Kidney epithelial cell (primary cell): ENCODE measurements around the gene PSMD3. TPM values are rescaled to one million over a fixed set of nuclear protein-coding genes. Genes with fewer than 3 reads are reported as not detected.

Source experiments
- DNase-seq: peaks from one replicate; pipeline ENCODE4 v3.0.0-alpha.2; 2010; ENCODE audit warnings: low read depth
- H3K27me3 ChIP-seq: 2 replicates; pipeline ENCODE4 v1.6.0; 2011; ENCODE audit warnings: low read length; ENCODE audit not compliant: control insufficient read depth, insufficient read depth
- H3K36me3 ChIP-seq: 2 replicates; pipeline ENCODE4 v1.5.1; 2011; ENCODE audit warnings: low read length; ENCODE audit not compliant: control insufficient read depth, insufficient read depth
- H3K4me3 ChIP-seq: 2 replicates; pipeline ENCODE4 v1.5.1; 2011; ENCODE audit warnings: low read depth, mild to moderate bottlenecking, control low read depth, low read length
- CTCF ChIP-seq: IDR thresholded peaks from 2 replicates; pipeline ENCODE4 v1.5.1; 2011; ENCODE audit warnings: mild to moderate bottlenecking, moderate library complexity, low read length, control low read depth, inconsistent platforms; ENCODE audit not compliant: insufficient read depth, poor library complexity, severe bottlenecking
- total RNA-seq: library from RNA; depleted of rRNA; stranded (reverse); fragments of >200 nt; gene quantifications from 2 replicates; pipeline ENCODE4 v1.2.3, GENCODE V29; 2015

PSMD3 gene
- total RNA-seq, 1 donor from 2014 or later: 104 TPM

GRCh38 chr17:39965017-39965699 is 15.4 kb upstream of the PSMD3 start:
- H3K4me3 ChIP-seq: no peak overlapping the region
- TF ChIP-seq CTCF: no peak
- no peak for DNase-seq
- peaks cover 2% of the 10 kb centered on the region for H3K27me3 ChIP-seq
- H3K36me3 ChIP-seq: no peaks in the 10 kb centered on the region

GRCh38 chr17:39966771-39967170 is 13.8 kb upstream of the PSMD3 start:
- no peak for TF ChIP-seq CTCF
- no peak overlapping the region for H3K4me3 ChIP-seq
- no peak for DNase-seq
- H3K36me3 ChIP-seq: no peaks in the 10 kb centered on the region
- H3K27me3 ChIP-seq: peaks cover 4% of the 10 kb centered on the region

GRCh38 chr17:39968761-39969160 is 11.8 kb upstream of the PSMD3 start:
- no peak for DNase-seq
- Histone ChIP-seq H3K27me3 (peaks cover 4% of the 10 kb centered on the region), H3K36me3 (no peaks in the 10 kb centered on the region), H3K4me3 (no peak overlapping the region)
- TF ChIP-seq CTCF: no peak

GRCh38 chr17:39969375-39969774 is 11.2 kb upstream of the PSMD3 start:
- H3K36me3 ChIP-seq: no peaks in the 10 kb centered on the region
- H3K4me3 ChIP-seq: no peak overlapping the region
- H3K27me3 ChIP-seq: peaks cover 4% of the 10 kb centered on the region
- DNase-seq: no peak
- no peak for TF ChIP-seq CTCF

- TF ChIP-seq CTCF: no peak
- H3K27me3 ChIP-seq: peaks cover 4% of the 10 kb centered on the region
Observed at GRCh38 chr17:39970157-39970692, 10.4 kb upstream of the PSMD3 start.

GRCh38 chr17:39971076-39971603 is 9.5 kb upstream of the PSMD3 start:
- TF ChIP-seq CTCF: no peak
- H3K36me3 ChIP-seq: no peaks in the 10 kb centered on the region

More at GRCh38 chr17:39970157-39970692, 10.4 kb upstream of the PSMD3 start:
- Histone ChIP-seq H3K4me3 (no peak overlapping the region), H3K36me3 (no peaks in the 10 kb centered on the region)
- DNase-seq: no peak

More at GRCh38 chr17:39971076-39971603, 9.5 kb upstream of the PSMD3 start:
- Histone ChIP-seq H3K27me3 (peaks cover 4% of the 10 kb centered on the region), H3K4me3 (no peak overlapping the region)
- no peak for DNase-seq
